Raji (cell line): Measurements from ENCODE around the gene IL11.

Source experiments
- POLR2A ChIP-seq: IDR thresholded peaks from 2 replicates; pipeline ENCODE4 v1.6.1; 2011; ENCODE audit warnings: low read depth, low read length, control low read depth; ENCODE audit not compliant: insufficient read depth

IL11 gene

GRCh38 chr19:55352040-55352439 is 18.2 kb downstream of the IL11 start:
- TF ChIP-seq POLR2A: no peak

- no peak for TF ChIP-seq POLR2A
Measured at GRCh38 chr19:55350620-55351315, 19.5 kb downstream of the IL11 start.

GRCh38 chr19:55348317-55349034 is 21.8 kb downstream of the IL11 start:
- no peak for TF ChIP-seq POLR2A

- TF ChIP-seq POLR2A: no peak
Measured at GRCh38 chr19:55347442-55348009, 22.7 kb downstream of the IL11 start.

- TF ChIP-seq POLR2A: no peak
Measured at GRCh38 chr19:55346725-55347441, 23.4 kb downstream of the IL11 start.

GRCh38 chr19:55345818-55346724 is 24.2 kb downstream of the IL11 start:
- TF ChIP-seq POLR2A: no peak

GRCh38 chr19:55345101-55345817 is 25.0 kb downstream of the IL11 start:
- no peak for TF ChIP-seq POLR2A

- TF ChIP-seq POLR2A: no peak
Measured at GRCh38 chr19:55344444-55344843, 25.8 kb downstream of the IL11 start.

GRCh38 chr19:55341595-55342531 is 28.4 kb downstream of the IL11 start:
- no peak for TF ChIP-seq POLR2A

GRCh38 chr19:55341171-55341588 is 29.1 kb downstream of the IL11 start:
- TF ChIP-seq POLR2A: no peak

- no peak for TF ChIP-seq POLR2A
Measured at GRCh38 chr19:55340784-55341147, 29.5 kb downstream of the IL11 start.

GRCh38 chr19:55339889-55340783 is 30.1 kb downstream of the IL11 start:
- peak; percentile 67 for TF ChIP-seq POLR2A
